ENCODE results near the gene VAPA. TPM values are rescaled to one million over a fixed set of nuclear protein-coding genes. Genes with fewer than 3 reads are reported as not detected.
A peak's percentile ranks its signal among the peaks of the same experiment; 100 is the strongest.

Gene VAPA
- 100 to 1,000 TPM; 240 to 333 (median 273) TPM for total RNA-seq
- long read RNA-seq, donor 1, full-length matches to known transcripts: 303 of 352 reads
- long read RNA-seq, donor 1, partial matches to known transcripts: 3 of 352 reads
- long read RNA-seq, donor 1, other reads (novel, unspliced or antisense): 46 of 352 reads
- long read RNA-seq, donor 2, full-length matches to known transcripts: 286 of 329 reads
- long read RNA-seq, donor 2, partial matches to known transcripts: 11 of 329 reads
- long read RNA-seq, donor 2, other reads (novel, unspliced or antisense): 32 of 329 reads

DNA sequence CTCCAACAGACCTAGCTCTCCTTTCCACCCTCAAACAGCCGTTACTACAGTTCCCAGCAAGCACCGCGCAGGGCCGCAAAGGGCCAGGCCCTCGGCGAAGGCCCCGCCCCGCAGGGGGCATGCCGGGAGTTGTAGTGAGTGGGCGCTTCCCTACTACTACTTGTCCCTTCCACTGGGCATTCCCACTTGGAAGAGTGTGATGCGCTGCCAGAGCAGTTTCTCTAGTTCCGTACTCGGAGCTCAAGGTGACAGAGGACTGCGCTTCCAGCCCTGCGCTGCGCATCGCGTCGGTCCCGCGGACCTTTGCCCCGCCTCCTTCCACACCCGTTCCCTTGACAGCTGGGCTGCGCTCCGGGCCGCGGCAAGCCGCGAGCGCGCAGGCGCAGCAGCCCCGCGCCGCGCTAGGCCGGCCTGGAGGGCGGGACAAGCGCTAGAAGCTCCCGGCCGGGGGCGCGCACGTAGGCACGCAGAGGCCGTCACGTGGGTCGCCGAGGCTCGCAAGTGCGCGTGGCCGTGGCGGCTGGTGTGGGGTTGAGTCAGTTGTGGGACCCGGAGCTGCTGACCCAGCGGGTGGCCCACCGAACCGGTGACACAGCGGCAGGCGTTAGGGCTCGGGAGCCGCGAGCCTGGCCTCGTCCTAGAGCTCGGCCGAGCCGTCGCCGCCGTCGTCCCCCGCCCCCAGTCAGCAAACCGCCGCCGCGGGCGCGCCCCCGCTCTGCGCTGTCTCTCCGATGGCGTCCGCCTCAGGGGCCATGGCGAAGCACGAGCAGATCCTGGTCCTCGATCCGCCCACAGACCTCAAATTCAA lies at the start of gene VAPA:
Gene VAPA, plus strand, starts transcription at position 491 of the 808 bp plus-strand sequence. Its CDS starts 241 bp downstream, at position 732.
- ATAC-seq (peak; percentile 93), DNase-seq (peak; percentile 95 to 97 (median 96))
- Histone ChIP-seq H3K36me3 (ENCODE audit: low read depth) (no peaks in the 10 kb centered on the region), H3K4me3 (peak within 1 kb of the TSS; percentile 95), H3K4me1 (ENCODE audit: low read depth) (peaks cover 33% of the 10 kb centered on the region), H3K9me3 (no peaks in the 10 kb centered on the region)
- TF ChIP-seq, protein P1, sequence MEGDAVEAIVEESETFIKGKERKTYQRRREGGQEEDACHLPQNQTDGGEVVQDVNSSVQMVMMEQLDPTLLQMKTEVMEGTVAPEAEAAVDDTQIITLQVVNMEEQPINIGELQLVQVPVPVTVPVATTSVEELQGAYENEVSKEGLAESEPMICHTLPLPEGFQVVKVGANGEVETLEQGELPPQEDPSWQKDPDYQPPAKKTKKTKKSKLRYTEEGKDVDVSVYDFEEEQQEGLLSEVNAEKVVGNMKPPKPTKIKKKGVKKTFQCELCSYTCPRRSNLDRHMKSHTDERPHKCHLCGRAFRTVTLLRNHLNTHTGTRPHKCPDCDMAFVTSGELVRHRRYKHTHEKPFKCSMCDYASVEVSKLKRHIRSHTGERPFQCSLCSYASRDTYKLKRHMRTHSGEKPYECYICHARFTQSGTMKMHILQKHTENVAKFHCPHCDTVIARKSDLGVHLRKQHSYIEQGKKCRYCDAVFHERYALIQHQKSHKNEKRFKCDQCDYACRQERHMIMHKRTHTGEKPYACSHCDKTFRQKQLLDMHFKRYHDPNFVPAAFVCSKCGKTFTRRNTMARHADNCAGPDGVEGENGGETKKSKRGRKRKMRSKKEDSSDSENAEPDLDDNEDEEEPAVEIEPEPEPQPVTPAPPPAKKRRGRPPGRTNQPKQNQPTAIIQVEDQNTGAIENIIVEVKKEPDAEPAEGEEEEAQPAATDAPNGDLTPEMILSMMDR (IDR thresholded peaks at IDR 0.05): no peak
- intact Hi-C loops (cut with DNase I, micrococcal nuclease): loop anchor here in 1 of 2 donors (5.0 kb wide), 1 partner anchor 206 kb away; the partner anchor contains the start of gene RAB31

GRCh38 chr18:9865764-9866490 lies 47.9 kb upstream of the VAPA start:
- ATAC-seq: no peak

DNA sequence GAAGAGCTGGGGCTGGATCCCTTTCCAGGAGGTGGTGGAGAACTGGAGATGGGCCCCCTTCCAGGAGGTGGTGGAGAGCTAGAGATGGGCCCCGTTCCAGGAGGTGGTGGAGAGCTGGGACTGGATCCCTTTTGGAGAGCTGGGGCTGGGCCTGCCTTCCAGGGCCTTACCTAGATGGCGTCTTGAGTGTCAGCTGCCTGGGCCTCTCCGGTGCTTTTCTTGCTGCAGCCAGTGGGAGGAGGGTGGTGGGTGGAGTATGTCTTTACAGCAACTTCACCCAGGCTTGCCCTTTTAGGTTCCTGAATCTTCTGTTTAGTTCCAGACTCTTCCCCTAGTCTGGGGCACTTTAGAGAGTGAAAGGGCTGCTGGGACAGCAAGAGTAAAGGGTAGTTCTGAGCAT lies 47.2 kb upstream of the VAPA start:
- TF ChIP-seq, protein P1 (IDR thresholded peaks at IDR 0.05): no peak
- no peak for DNase-seq
- H3K9me3 ChIP-seq: peaks cover 6% of the 10 kb centered on the region
- H3K4me1 ChIP-seq (ENCODE audit: low read depth): peaks cover 17% of the 10 kb centered on the region
- ATAC-seq: no peak
- H3K36me3 ChIP-seq (ENCODE audit: low read depth): no peaks in the 10 kb centered on the region
- no peak overlapping the region for H3K4me3 ChIP-seq
- intact Hi-C loops (cut with DNase I, micrococcal nuclease): no loop called here

More at GRCh38 chr18:9865764-9866490, 47.9 kb upstream of the VAPA start:
- no peak for DNase-seq
- Histone ChIP-seq H3K36me3 (ENCODE audit: low read depth) (no peaks in the 10 kb centered on the region), H3K9me3 (peaks cover 6% of the 10 kb centered on the region), H3K4me1 (ENCODE audit: low read depth) (peaks cover 17% of the 10 kb centered on the region), H3K4me3 (no peak overlapping the region)
- intact Hi-C loops (cut with DNase I, micrococcal nuclease): no loop called here
- TF ChIP-seq, protein P1 (IDR thresholded peaks at IDR 0.05): no peak

DNA sequence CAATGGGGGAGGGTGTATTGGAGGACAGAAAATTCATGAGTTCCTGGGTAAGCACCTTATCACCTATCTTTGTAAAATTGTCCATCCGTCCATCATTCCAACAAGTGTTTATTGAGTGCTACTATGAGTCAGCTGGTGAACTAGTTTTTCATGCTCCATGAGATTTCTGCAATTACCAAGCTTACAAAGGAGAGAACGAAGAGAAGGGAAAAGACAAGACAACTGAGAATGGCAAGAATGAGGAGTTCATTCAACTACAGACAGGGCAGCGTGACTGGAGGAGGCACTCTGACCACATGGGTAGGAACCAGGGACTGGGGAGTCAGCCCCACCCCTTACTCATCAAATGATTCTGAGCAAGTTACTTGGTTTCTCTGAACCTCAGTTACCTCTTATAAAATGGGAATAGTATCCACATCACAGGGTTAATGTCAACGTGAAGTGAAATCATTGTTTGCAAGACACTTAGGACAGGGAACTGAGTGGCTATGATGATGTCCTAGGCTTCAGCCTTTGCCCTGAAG lies 46.7 kb upstream of the VAPA start:
- H3K4me3 ChIP-seq: no peak overlapping the region
- no peak for DNase-seq
- H3K9me3 ChIP-seq: peaks cover 6% of the 10 kb centered on the region
- no peak for ATAC-seq
- TF ChIP-seq, protein P1 (IDR thresholded peaks at IDR 0.05): no peak
- H3K4me1 ChIP-seq (ENCODE audit: low read depth): peaks cover 17% of the 10 kb centered on the region
- intact Hi-C loops (cut with DNase I, micrococcal nuclease): no loop called here
- no peaks in the 10 kb centered on the region for H3K36me3 ChIP-seq (ENCODE audit: low read depth)

Measured in mucosa of descending colon (tissue), 3 donors.